Measurements from ENCODE around the gene CRACR2B.

DNA sequence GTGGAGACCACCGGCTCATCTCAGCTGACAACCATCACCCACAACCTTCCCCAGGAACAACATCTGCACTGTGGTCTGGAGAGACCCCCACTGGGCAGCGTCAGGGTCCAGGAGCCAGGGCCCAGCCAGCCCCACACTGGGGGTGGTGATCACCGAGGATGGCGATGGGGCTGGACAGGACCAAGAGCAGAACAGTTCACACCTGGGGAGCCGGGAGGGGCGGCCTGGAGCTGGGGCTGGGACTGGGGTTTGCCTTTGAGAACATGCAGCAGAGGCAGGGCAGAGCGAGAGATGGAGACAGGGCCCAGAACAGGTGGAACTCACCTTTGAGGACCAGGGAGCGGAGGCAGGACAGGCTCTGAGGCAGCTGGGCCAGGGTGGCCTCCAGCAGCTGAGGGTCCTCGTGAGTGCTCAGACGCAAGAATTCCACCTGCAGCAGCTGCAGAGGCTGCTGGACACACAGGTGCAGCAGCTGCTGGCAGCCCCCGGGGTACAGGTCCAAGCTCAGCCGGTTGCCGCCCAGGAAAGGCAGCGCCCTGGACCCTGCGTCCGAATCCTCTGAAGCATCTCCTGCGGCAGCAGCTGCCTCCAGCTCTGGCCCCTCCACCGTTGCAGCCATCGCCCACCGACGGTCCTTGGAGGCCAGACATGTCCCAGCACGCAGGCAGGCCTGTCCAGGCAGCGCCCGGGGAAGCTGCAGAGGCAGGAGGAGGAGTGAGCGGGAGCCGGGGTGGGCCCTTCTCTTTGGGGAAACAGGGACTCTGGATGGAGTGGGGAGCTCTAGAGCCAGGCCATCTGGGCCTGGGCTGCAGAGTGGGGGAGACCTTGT, 23.7 kb upstream of the CRACR2B start:
- no peak for TF ChIP-seq EZH2 (optimal IDR thresholded peaks at IDR 0.05; ENCODE audit: low read depth, low read length)
- no peak for TF ChIP-seq CTCF (IDR thresholded peaks at IDR 0.05; ENCODE audit: low read length)
- TF ChIP-seq EZH2phosphoT487 (IDR thresholded peaks at IDR 0.05; ENCODE audit: low read length) = no peak
